GM19455 (cell line): Measurements from ENCODE around the gene MPP1.

ENCODE experiments used
- ATAC-seq: cut with Tn5 transposase; IDR thresholded peaks from one replicate; pipeline ENCODE4 v1.9.1; 2021; ENCODE audit not compliant: unreplicated experiment

The MPP1 gene

DNA sequence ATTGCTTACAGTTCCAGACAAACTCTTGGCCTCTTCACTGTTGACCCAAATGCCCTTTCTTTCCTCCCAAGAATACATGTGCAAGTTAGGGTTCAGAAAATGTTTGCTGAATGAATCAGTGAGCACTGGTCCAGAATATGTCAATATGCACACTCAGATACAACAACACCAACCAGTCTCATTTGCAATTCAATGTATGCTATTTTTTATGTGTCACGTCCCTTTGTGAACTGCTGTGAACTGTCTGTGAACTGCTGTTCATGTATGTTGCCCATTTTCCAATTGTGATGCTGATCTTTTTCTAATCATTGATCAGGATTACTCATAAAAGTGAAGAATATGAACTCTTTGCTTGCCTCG is 72.2 kb downstream of the MPP1 start:
- no peak for ATAC-seq

DNA sequence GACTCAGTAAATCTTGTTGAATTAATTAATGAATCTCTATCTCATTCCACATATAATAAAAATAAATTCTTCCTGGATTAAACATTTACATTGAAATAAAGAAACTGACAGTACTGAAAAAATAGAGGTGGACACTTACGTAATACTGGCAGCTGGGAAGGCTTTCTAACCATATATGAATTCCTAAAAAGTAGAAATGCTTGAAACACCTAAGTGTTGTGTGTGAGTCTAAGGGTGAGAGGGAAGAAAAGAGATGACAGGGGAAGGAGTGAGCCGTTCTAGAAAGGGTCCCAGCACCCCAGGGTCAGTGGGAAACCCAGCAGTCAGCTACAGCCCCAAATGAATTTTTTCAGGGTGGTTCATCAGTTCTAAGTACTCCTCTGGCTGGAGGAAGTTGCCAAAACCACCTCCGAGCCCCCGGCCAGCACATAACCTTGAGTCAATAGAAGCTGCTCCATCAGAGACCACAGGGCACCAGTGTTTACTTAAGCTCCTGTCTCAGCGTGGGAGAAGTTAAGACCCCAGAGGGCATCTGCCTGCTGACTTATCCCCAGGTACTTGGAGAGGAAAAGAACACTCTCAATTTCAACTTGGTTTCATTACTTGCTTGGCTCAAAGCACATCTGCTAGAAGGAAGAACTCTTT is 72.7 kb downstream of the MPP1 start:
- no peak for ATAC-seq

DNA sequence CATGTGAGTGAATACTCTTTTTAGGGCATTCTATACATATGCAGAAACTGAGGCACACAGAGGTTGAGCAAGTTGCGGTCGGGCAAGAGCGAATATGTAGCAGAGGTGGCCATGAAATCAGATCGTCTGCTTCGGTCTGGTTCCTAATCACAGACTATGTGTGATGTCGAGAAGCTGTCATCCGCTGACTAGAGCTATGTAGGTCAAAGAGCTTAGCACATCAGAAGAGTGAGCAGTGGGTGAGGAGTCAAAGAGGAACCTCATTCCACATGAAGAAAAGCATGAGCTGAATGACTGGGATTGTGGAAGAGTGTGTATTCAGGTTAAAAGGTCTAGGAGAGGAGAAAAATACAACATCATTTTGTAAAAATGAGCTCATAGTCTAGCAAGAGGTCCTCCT is 73.4 kb downstream of the MPP1 start:
- no peak for ATAC-seq

DNA sequence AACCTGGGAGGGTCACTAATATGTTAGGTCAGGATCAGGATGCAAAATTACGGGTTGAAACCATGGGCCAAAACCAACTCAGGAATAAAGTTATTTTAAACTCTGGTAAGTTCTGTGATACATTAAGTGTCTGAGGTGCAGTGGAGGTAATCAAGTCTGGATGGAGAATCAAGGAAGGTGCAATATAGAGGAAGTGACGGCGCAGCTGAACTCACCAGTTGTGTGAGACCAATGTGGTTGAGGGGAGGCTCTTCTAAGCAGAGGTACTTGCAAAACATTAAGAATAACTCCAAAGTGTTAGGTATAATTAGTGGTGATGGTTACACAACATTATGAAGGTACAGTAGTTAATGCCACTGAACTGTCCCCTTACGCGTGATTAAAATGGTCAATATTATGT is 74.1 kb downstream of the MPP1 start:
- no peak for ATAC-seq

DNA sequence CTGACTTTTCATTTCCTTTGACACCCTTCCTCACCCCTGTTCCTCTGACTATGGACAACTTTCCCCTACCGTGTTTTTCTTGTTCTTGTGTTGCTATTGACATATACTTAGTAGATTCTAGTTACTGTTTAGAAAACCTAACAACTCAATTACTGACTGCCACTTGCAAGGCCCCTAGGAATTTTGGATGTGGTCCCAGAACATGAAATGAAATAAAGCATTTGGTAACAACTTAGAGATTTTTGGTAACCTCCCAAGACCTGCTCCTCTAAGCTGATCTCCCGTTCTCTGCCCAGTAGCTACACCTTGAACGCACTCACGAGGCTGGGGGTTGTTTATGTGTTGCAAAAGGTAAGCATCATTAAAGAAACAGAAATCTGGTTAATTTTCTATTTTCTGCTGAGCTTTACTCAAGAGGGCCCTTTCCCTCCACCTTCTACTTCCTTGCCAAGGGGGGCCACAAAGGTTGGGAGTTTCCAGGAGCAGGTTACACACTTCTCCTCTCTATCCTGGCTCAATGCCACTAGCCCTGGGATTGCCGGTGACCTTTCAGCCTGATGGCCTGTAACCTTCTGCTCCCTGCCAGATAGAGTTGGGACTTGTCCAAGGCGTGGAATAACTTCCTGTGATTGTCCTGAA is 74.9 kb downstream of the MPP1 start:
- no peak for ATAC-seq

DNA sequence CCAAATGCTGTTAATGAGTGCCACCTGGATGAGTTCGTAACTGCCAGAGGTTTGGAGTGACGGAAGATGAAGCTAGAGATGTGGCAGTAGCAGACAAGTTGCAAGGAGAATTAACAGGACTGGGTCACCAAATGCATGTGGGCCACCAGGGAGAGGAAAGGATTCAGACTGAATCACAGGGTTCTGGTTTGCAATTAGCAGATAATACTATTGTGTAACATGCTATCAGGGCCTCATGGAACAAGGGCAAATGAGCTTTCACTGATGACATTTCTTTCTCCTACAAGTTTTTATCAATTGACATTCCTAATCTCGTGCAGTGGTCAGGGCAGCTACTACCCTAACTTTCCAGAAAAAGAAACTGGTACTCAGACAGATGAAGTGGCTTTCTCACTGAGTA is 75.8 kb downstream of the MPP1 start:
- no peak for ATAC-seq
